Measurements from ENCODE around the gene TNRC6C. TPM values are rescaled to one million over a fixed set of nuclear protein-coding genes. Genes with fewer than 3 reads are reported as not detected.

Gene TNRC6C
- total and polyA plus RNA-seq, 9 of the 15 experiments (the other 6 are each of a cell fraction or from before 2014, with no cell fraction given): 0.20 to 4.9 (median 2.3) TPM

- TF ChIP-seq, protein P1, sequence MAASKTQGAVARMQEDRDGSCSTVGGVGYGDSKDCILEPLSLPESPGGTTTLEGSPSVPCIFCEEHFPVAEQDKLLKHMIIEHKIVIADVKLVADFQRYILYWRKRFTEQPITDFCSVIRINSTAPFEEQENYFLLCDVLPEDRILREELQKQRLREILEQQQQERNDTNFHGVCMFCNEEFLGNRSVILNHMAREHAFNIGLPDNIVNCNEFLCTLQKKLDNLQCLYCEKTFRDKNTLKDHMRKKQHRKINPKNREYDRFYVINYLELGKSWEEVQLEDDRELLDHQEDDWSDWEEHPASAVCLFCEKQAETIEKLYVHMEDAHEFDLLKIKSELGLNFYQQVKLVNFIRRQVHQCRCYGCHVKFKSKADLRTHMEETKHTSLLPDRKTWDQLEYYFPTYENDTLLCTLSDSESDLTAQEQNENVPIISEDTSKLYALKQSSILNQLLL (CRISPR knock-in tag; IDR thresholded peaks at IDR 0.05; ENCODE audit: borderline replicate concordance): no peak
- TF ChIP-seq HIVEP1 (CRISPR knock-in tag; IDR thresholded peaks at IDR 0.05) (0 out of 2 replicates have a peak, but pooled peaks have one; percentile 63), SRF (CRISPR knock-in tag; IDR thresholded peaks at IDR 0.05) (peak in 1 of 2 experiments; percentile 39; a peak in 1 of 4 replicates), RAD21 (CRISPR knock-in tag; conservative IDR thresholded peaks at IDR 0.05 in 1 of 2, IDR thresholded peaks at IDR 0.05 in 1 of 2) (no peak), ZNF76 (CRISPR knock-in tag; IDR thresholded peaks at IDR 0.05; ENCODE audit: borderline replicate concordance) (0 out of 2 replicates have a peak, but pooled peaks have one; percentile 34), ZBTB17 (CRISPR knock-in tag; IDR thresholded peaks at IDR 0.05) (0 out of 2 replicates have a peak, but pooled peaks have one; percentile 28)
- TF ChIP-seq, protein P2, sequence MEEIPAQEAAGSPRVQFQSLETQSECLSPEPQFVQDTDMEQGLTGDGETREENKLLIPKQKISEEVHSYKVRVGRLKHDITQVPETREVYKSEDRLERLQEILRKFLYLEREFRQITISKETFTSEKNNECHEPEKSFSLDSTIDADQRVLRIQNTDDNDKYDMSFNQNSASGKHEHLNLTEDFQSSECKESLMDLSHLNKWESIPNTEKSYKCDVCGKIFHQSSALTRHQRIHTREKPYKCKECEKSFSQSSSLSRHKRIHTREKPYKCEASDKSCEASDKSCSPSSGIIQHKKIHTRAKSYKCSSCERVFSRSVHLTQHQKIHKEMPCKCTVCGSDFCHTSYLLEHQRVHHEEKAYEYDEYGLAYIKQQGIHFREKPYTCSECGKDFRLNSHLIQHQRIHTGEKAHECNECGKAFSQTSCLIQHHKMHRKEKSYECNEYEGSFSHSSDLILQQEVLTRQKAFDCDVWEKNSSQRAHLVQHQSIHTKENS (CRISPR knock-in tag; IDR thresholded peaks at IDR 0.05): no peak
- TF ChIP-seq, protein P3, sequence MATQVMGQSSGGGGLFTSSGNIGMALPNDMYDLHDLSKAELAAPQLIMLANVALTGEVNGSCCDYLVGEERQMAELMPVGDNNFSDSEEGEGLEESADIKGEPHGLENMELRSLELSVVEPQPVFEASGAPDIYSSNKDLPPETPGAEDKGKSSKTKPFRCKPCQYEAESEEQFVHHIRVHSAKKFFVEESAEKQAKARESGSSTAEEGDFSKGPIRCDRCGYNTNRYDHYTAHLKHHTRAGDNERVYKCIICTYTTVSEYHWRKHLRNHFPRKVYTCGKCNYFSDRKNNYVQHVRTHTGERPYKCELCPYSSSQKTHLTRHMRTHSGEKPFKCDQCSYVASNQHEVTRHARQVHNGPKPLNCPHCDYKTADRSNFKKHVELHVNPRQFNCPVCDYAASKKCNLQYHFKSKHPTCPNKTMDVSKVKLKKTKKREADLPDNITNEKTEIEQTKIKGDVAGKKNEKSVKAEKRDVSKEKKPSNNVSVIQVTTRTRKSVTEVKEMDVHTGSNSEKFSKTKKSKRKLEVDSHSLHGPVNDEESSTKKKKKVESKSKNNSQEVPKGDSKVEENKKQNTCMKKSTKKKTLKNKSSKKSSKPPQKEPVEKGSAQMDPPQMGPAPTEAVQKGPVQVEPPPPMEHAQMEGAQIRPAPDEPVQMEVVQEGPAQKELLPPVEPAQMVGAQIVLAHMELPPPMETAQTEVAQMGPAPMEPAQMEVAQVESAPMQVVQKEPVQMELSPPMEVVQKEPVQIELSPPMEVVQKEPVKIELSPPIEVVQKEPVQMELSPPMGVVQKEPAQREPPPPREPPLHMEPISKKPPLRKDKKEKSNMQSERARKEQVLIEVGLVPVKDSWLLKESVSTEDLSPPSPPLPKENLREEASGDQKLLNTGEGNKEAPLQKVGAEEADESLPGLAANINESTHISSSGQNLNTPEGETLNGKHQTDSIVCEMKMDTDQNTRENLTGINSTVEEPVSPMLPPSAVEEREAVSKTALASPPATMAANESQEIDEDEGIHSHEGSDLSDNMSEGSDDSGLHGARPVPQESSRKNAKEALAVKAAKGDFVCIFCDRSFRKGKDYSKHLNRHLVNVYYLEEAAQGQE (IDR thresholded peaks at IDR 0.05; ENCODE audit: borderline replicate concordance): no peak
- TF ChIP-seq, protein P3 (CRISPR knock-in tag; IDR thresholded peaks at IDR 0.05; ENCODE audit: low read depth): peak; percentile 67
Observed at GRCh38 chr17:78140169-78141051, 181.9 kb downstream of the TNRC6C start (continued).
